B cell (primary cell): ENCODE data around the gene KAZN.

ENCODE experiments used
- EZH2 ChIP-seq: IDR thresholded peaks from 2 replicates; pipeline ENCODE4 v1.6.1; 2012; ENCODE audit warnings: borderline replicate concordance, low read depth, mild to moderate bottlenecking, moderate library complexity, low read length; ENCODE audit not compliant: insufficient read depth, poor library complexity, severe bottlenecking
- TF ChIP-seq, protein P1 (sequence below): fragments of 200-600 bp; IDR thresholded peaks from one replicate; pipeline ENCODE4 v1.8.0; 2022; ENCODE audit warnings: antibody characterized with exemption, mild to moderate bottlenecking

DNA sequence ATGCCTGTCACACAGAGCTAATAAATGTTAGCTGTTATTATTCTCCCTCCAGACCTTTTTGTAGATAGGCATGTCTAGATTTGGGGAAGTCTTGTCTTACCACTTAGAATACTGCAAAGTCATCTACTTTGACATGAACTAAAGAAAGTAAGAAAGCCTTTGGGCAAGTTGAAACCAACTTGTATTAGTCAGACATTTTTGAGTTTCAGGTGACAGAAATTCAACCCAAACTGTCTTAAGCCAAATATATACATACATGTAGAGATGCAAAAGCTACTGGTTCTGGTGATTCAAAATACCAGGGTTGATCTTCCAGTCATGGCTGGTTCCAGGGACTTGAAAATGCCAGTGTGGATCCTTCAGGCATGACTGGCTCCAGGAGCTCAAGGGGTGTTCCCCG, 278.3 kb downstream of the KAZN start:
- TF ChIP-seq, protein P1, sequence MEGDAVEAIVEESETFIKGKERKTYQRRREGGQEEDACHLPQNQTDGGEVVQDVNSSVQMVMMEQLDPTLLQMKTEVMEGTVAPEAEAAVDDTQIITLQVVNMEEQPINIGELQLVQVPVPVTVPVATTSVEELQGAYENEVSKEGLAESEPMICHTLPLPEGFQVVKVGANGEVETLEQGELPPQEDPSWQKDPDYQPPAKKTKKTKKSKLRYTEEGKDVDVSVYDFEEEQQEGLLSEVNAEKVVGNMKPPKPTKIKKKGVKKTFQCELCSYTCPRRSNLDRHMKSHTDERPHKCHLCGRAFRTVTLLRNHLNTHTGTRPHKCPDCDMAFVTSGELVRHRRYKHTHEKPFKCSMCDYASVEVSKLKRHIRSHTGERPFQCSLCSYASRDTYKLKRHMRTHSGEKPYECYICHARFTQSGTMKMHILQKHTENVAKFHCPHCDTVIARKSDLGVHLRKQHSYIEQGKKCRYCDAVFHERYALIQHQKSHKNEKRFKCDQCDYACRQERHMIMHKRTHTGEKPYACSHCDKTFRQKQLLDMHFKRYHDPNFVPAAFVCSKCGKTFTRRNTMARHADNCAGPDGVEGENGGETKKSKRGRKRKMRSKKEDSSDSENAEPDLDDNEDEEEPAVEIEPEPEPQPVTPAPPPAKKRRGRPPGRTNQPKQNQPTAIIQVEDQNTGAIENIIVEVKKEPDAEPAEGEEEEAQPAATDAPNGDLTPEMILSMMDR, result no peak
- no peak for TF ChIP-seq EZH2
